Left lung (tissue), 10 donors: ENCODE measurements around the gene PMM2. TPM values are rescaled to one million over a fixed set of nuclear protein-coding genes. Genes with fewer than 3 reads are reported as not detected.

ENCODE experiments used
- ATAC-seq: fragments of 200-7000 bp; cut with Tn5 transposase; one replicate; pipeline ENCODE4 v1.9.1; 2020; ENCODE audit warnings: moderate library complexity
- DNase-seq, 4 donors: peaks; one replicate each; pipeline ENCODE4 v3.0.0-alpha.2; 2013 to 2020
- H3K27ac ChIP-seq, 2 donors: fragments of 200-600 bp; sonication (generic) in 1 of 2; one replicate each; pipeline versions ENCODE4 v1.5.0 to v1.8.0; 2020 to 2021
- H3K27me3 ChIP-seq, 2 donors: fragments of 200-600 bp; sonication (generic) in 1 of 2; one replicate each; pipeline versions ENCODE4 v1.5.0 to v1.8.0; 2020 to 2021
- H3K36me3 ChIP-seq, 2 donors: fragments of 200-600 bp; sonication (generic) in 1 of 2; one replicate each; pipeline versions ENCODE4 v1.5.0 to v1.8.0; 2020 to 2021
- H3K4me1 ChIP-seq, 2 donors: fragments of 200-600 bp; one replicate each; pipeline ENCODE4 v1.8.0; 2021
- H3K4me3 ChIP-seq, 2 donors: fragments of 200-600 bp; sonication (generic) in 1 of 2; one replicate each; pipeline versions ENCODE4 v1.5.0 to v1.8.0; 2020 to 2021; ENCODE audit warnings: mild to moderate bottlenecking in 1 of 2
- H3K9me3 ChIP-seq, 2 donors: fragments of 200-600 bp; sonication (generic) in 1 of 2; one replicate each; pipeline versions ENCODE4 v1.5.0 to v1.8.0; 2020 to 2021
- CTCF ChIP-seq, 2 donors: fragments of 200-600 bp; sonication (generic) in 1 of 2; IDR thresholded peaks; one replicate each; pipeline versions ENCODE4 v1.5.0 to v1.8.0; 2021; ENCODE audit warnings: antibody characterized with exemption in 2 of 2
- intact Hi-C, 2 donors: fragments of 100-400 bp; cut with DNase I; formaldehyde crosslinking; loops; one replicate each; pipeline versions ENCODE4 v1.11.2 to v1.14.2; 2022
- polyA plus RNA-seq, 6 donors: library from polyadenylated mRNA; unstranded; fragments of 120-200 nt; gene quantifications; one replicate each; pipeline ENCODE4 v1.2.1, GENCODE V29; 2013; ENCODE audit not compliant: insufficient read length in 6 of 6
- total RNA-seq, 2 donors: library from RNA; stranded (reverse); fragmentation: NEBNext Ultra II Directional; extraction: Animal tissue kit (Norgen Biotek cat#: 25700); gene quantifications; one replicate each; pipeline ENCODE4 v1.2.1, GENCODE V29; 2021
- donor health status: DM: no; HTN: yes; CAD: no.
- donor health status: DM: no; HTN: no; CAD: no.

PMM2 gene
- total and polyA plus RNA-seq, 8 donors = 19.2 to 38.2 (median 22.9) TPM

GRCh38 chr16:8855051-8855786 is 57.6 kb downstream of the PMM2 start:
- Histone ChIP-seq H3K4me1 (peaks cover 0 to 40% of the 10 kb centered on the region in 2 donors), H3K27me3 (no peaks in the 10 kb centered on the region), H3K36me3 (peaks cover 0 to 85% of the 10 kb centered on the region in 2 donors), H3K9me3 (no peaks in the 10 kb centered on the region), H3K27ac (peak overlapping the region; percentile 24 to 58), H3K4me3 (no peak overlapping the region)
- intact Hi-C loops = no loop called here
- ATAC-seq (no peak), DNase-seq (peak in 2 of 4 donors; percentile 21 to 43)
- TF ChIP-seq CTCF (IDR thresholded peaks at IDR 0.05) = no peak

DNA sequence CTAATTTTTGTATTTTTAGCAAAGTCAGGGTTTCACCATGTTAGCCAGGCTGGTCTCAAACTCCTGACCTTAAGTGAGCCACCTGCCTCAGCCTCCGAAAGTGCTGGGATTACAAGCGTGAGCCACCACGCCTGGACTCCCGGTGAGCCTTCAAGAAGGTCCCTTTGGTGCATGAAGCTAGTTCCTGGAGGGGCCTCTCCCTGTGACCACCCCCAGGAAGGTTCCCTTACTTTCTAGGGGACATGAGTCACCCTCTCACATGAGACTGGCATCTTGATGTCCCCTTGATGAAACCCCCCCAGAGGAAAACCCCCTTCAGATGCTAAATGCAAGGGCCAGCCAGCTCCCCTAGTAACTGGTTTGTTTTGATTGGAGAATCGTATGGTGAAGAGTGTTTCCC is 58.3 kb downstream of the PMM2 start:
- no peaks in the 10 kb centered on the region for H3K27me3 ChIP-seq
- peaks cover 4 to 40% of the 10 kb centered on the region in 2 donors for H3K4me1 ChIP-seq
- peaks cover 0 to 77% of the 10 kb centered on the region in 2 donors for H3K36me3 ChIP-seq
- no peak for TF ChIP-seq CTCF (IDR thresholded peaks at IDR 0.05)
- H3K27ac ChIP-seq = peak overlapping the region in 1 of 2 donors; percentile 58
- H3K4me3 ChIP-seq = no peak overlapping the region
- ATAC-seq = no peak
- intact Hi-C loops = no loop called here
- H3K9me3 ChIP-seq = no peaks in the 10 kb centered on the region
- DNase-seq = peak in 1 of 4 donors; percentile 8

DNA sequence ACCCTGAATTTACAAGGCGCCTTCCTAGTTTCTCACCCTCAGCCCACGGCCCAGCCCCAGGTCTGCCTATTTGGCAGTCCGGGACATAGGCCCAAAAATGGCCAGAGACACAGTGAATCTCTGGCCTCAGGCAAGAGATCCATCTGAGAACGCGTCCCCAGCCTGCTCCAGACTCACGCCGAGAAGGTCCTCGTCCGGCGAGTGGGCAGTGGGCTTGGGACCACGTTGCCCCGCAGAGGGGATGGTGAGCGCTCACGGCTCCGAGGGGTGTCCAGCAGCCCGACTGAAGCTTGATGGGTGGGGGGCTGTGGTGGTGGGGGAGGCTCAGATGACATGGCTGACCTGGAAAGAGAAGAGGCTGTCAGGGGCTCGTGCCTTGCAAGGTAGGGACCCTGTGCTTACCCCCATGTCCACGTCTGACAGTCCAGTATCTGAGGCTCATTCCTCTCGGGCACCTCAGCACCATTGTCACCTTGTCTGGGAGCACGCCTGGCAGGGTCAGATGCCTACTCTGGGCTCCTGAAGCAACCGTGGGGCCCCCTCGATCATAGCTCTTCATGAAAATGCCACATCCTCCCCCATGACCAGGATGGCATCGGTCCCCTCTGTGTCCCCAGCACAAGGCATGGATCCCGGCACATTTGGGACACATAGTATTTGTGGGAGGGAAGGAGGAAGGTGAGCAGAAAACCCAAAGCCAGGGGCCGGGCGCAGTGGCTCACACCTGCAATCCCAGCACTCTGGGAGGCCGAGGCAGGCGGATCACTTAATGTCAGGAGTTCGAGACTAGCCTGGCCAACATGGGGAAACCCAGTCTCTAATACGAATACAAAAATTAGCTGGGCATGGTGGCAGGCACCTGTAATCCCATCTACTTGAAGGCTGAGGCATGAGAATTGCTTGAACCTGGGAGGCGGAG is 61.6 kb downstream of the PMM2 start:
- H3K27me3 ChIP-seq = no peaks in the 10 kb centered on the region
- intact Hi-C loops = no loop called here
- peaks cover 14 to 59% of the 10 kb centered on the region in 2 donors for H3K4me1 ChIP-seq
- ATAC-seq (no peak), DNase-seq (peak in 2 of 4 donors; percentile 27 to 51)
- peaks cover 0 to 45% of the 10 kb centered on the region in 2 donors for H3K36me3 ChIP-seq
- no peak overlapping the region for H3K4me3 ChIP-seq
- H3K9me3 ChIP-seq = no peaks in the 10 kb centered on the region
- H3K27ac ChIP-seq = peak overlapping the region in 1 of 2 donors; percentile 65
- no peak for TF ChIP-seq CTCF (IDR thresholded peaks at IDR 0.05)

GRCh38 chr16:8859913-8860881 is 62.6 kb downstream of the PMM2 start:
- Histone ChIP-seq H3K4me3 (no peak overlapping the region), H3K27ac (peak overlapping the region in 1 of 2 donors; percentile 65), H3K9me3 (no peaks in the 10 kb centered on the region), H3K4me1 (peaks cover 21 to 69% of the 10 kb centered on the region in 2 donors), H3K27me3 (no peaks in the 10 kb centered on the region), H3K36me3 (peaks cover 0 to 36% of the 10 kb centered on the region in 2 donors)
- intact Hi-C loops = no loop called here
- TF ChIP-seq CTCF (IDR thresholded peaks at IDR 0.05) = no peak
- ATAC-seq = peak; percentile 15
- DNase-seq = peak in 3 of 4 donors; percentile 34 to 56 (median 51)
